Measurements from ENCODE around the gene SNX30.

DNA sequence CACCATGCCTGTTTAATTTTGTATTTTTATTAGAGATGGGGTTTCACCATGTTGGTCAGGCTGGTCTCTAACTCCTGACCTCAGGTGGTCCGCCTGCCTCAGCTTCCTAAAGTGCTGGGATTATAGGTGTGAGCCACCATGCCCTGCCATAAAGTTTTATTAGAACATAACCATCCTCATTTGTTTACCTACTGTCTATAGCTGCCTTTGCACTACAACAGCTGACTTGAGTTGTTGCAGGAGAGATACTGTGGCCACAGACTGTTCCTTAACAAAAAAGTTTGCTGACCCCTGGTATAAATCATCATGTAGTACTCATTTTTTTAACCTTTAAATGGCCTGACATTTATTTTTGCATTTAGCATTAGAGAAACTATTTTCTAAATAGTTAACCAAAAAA is 31.7 kb downstream of the SNX30 start:
- TF ChIP-seq, protein P1, sequence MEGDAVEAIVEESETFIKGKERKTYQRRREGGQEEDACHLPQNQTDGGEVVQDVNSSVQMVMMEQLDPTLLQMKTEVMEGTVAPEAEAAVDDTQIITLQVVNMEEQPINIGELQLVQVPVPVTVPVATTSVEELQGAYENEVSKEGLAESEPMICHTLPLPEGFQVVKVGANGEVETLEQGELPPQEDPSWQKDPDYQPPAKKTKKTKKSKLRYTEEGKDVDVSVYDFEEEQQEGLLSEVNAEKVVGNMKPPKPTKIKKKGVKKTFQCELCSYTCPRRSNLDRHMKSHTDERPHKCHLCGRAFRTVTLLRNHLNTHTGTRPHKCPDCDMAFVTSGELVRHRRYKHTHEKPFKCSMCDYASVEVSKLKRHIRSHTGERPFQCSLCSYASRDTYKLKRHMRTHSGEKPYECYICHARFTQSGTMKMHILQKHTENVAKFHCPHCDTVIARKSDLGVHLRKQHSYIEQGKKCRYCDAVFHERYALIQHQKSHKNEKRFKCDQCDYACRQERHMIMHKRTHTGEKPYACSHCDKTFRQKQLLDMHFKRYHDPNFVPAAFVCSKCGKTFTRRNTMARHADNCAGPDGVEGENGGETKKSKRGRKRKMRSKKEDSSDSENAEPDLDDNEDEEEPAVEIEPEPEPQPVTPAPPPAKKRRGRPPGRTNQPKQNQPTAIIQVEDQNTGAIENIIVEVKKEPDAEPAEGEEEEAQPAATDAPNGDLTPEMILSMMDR (conservative IDR thresholded peaks at IDR 0.05), result no peak
- no peak for TF ChIP-seq ZFX (IDR thresholded peaks at IDR 0.05)

Measured in C4-2B (cell line).